Smooth muscle cell of the brain vasculature (primary cell): ENCODE results near the gene RELA.
A peak's percentile ranks its signal among the peaks of the same experiment; 100 is the strongest.
"Not testable (repeated sequence)": the region's sequence is repeated elsewhere in the genome, so short reads cannot be mapped to it uniquely, and the experiment has no call there.

Source experiments
- DNase-seq: peaks from one replicate; pipeline ENCODE4 v3.0.0-alpha.2; 2012; ENCODE audit warnings: low read depth, low spot score

Gene RELA

GRCh38 chr11:65662799-65663638 lies at the start of gene RELA:
Gene RELA, minus strand, starts transcription at chr11:65662916. Its CDS starts 84 bp downstream, at chr11:65662832.
- peak; percentile 68 for DNase-seq

DNA sequence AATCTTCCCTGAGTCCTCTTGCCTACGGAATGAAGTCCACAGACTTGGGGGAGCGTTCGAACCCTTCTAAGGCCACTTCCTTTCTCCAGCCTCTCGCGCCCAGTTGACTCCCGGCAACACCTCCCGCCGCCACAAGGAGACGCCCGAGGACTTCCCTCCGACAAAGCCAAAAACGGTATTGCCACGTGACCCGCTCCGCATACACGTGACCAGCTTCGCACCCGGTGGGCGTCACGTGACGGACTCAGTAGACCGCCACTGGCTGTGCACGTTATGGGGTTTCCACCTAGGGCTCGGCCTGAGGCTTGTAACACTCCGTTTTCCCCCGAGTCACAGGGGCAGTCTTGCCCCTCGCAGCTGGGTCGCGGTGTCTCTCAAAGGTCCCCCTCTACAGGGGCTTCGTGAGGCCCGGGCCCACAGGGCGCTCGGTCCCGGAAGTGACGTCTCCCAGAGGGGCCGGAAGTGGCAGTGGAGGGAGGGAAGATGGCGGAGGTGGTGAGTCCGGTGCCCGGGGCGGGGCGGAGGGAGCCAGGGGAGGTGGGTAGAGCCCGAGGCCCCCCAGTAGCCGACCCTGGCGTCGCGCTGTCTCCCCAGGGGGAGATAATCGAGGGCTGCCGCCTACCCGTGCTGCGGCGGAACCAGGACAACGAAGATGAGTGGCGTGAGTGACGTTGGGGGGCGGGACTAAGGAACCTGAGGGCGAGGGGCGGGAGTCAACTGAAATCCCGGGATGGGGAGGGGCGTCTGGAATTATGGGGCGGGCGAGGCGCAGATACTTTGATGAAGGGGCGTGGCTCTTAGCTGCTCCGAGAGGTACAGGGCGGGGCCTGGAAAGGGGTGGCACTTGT lies 49.3 kb upstream of the RELA start, which contains the start of gene KAT5:
Gene KAT5, plus strand, starts transcription at position 468 of the 848 bp plus-strand sequence. Its CDS starts 16 bp downstream, at position 484.
- peak; percentile 97 for DNase-seq

DNA sequence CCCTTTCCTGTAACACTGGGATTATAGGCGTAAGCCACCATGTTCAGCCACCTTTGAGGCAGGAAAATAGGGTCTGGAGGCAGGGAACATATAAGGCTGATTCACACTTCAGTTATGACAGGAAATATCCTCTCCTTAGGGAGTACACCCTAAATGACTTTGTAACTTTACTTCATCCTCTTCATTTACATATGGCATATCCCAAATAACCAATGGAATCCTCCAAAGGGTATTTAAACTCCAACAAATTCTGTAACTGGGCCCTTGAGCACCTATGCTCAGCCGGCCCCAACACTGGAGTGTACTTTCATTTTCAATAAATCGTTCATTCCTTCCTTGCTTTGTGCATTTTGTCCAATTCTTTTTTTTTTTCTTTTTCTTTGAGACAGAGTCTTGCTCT lies 47.7 kb upstream of the RELA start:
- no peak for DNase-seq

GRCh38 chr11:65709661-65710060 lies 46.9 kb upstream of the RELA start:
- no peak for DNase-seq

DNA sequence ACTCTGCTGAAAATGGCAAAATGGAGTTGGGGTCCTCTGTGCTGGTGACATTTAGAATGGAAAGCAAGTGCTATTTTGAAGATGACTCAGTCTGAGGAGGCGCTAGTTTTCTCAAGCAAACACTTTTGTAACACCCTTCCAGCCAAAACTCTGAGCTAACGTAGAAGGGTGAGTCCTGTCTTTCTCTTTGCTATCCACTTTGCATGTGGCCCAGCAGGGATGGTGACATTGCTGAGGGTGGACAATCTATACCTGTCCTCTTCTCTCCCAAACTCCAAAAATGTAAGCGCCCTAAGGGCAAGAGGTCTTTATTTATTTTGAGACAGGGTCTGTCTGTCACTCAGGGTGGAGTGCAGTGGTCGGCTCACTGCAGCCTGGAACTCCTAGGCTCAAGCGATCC lies 45.7 kb upstream of the RELA start:
- no peak for DNase-seq

DNA sequence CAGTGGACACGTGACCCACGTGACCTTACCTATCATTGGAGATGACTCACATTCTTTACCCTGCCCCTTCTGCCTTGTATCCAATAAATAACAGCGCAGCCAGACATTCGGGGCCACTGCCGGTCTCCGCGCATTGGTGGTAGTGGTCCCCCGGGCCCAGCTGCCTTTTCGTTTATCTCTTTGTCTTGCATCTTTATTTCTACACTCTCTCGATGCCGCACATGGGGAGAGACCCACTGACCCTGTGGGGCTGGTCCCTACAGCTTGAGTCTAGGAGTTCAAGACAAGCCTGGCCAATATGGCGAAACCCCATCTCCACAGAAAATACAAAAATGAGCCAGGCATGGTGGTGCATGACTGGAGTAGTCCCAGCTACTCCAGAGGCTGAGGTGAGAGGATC lies 44.3 kb upstream of the RELA start:
- not testable (repeated sequence) for DNase-seq

- not testable (repeated sequence) for DNase-seq
These were observed 43.6 kb upstream of the RELA start for GRCh38 chr11:65706303-65706763.

DNA sequence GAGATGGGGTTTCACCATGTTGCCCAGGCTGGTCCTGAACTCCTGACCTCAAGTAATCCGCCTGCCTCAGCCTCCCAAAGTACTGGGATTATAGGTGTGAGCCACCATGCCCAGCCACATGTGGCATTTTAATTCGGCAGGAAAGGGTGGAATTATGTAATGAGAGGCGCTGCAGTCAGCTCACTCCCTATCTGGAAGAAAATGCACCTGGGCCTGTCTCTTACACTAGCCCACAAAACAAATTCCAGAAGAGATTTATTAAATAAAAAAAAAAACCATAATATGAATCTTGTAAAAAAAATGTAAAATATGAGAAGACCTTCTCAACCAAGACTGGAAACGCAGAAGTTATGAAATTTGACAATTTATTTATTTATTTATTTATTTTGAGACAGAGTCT lies 41.1 kb upstream of the RELA start:
- DNase-seq, result no peak

GRCh38 chr11:65701686-65702085 lies 39.0 kb upstream of the RELA start:
- DNase-seq, result no peak

DNA sequence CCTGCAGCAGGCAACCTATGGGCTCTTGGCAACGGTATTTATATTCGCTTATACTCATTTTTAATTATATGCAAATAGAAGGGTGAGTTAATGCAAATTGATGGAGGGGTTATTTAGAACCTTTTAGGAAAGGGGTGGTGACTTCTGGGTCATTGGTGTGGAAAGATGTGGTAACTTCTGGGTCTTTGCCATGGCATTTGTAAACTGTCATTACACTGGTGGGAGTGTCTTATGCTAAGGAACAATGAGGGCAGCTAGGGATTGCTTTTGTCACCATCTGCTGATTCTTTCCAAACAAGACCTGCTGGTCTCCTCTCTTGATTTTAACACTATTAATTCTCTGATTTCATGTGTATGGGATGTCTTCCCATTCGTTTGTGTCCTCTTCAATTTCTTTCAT lies 37.7 kb upstream of the RELA start:
- DNase-seq, result no peak

GRCh38 chr11:65699306-65699705 lies 36.6 kb upstream of the RELA start:
- no peak for DNase-seq

GRCh38 chr11:65698205-65698604 lies 35.5 kb upstream of the RELA start:
- no peak for DNase-seq

GRCh38 chr11:65696802-65697552 lies 34.3 kb upstream of the RELA start:
- DNase-seq, result no peak

- DNase-seq, result no peak
These were observed 32.9 kb upstream of the RELA start for GRCh38 chr11:65695459-65696241.

- no peak for DNase-seq
These were observed 29.7 kb upstream of the RELA start for GRCh38 chr11:65692367-65692766.

DNA sequence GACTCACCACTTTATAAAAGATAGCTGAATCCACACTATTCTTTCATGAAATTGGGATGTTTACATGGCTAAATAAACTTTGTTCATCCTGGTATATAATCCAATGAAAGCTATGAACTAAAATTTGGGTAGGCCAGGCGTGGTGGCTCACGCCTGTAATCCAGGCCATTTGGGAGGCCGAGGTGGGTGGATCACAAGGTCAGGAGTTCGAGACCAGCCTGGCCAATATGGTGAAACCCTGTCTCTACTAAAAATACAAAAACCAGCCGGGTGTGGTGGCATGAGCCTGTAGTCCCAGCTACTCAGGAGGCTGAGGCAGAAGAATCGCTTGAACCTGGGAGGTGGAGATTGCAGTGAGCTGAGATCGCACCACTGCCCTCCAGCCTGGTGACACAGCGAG lies 29.1 kb upstream of the RELA start:
- DNase-seq, result not testable (repeated sequence)

DNA sequence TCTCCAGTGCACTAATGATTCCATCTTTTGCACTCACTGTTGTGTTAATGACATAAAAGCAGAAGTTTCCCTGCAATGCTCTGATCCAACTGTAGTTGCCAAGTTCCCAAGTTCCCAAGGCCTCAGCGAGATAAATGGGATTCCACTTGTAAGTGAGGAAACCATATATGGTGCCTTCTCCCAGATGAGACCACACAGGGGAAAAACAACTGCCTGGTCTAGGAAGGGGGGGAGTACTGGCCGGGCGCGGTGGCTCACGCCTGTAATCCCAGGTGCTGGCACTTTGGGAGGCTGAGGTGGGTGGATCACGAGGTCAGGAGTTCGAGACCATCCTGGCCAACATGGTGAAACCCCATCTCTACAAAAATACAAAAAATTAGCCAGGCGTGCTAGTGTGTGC lies 23.3 kb upstream of the RELA start:
- DNase-seq, result no peak

GRCh38 chr11:65683480-65683879 lies 20.8 kb upstream of the RELA start:
- not testable (repeated sequence) for DNase-seq

GRCh38 chr11:65680192-65680743 lies 17.6 kb upstream of the RELA start:
- no peak for DNase-seq

DNA sequence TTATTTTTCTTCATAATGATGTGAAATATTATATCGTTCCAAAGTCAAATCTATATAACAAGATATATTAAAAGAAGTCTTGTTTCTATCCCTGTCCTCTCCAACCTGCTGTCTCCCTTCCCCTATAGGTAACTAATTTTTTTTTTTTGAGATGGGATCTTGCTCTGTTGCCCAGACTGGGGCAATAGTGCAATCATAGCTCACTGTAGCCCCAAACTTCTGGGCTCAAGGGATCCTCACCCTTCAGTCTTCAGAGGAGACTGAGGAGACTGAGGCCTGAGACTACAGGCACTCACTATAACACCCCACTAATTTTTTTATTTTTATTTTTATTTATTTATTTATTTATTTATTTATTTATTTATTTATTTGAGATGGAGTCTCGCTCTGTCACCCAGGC lies 10.3 kb upstream of the RELA start:
- no peak for DNase-seq
